Ishikawa (cell line): ENCODE data around the gene CDK11B.

ENCODE experiments used
- EGR1 ChIP-seq: IDR thresholded peaks from 2 replicates; pipeline ENCODE4 v1.6.1; 2012
- FOXM1 ChIP-seq: IDR thresholded peaks from 2 replicates; pipeline ENCODE4 v1.6.1; 2012; ENCODE audit warnings: low read depth, borderline replicate concordance
- RAD21 ChIP-seq: IDR thresholded peaks from 2 replicates; pipeline ENCODE4 v1.6.1; 2012; ENCODE audit warnings: low read depth
- ZBTB7A ChIP-seq: IDR thresholded peaks from 2 replicates; pipeline ENCODE4 v1.6.1; 2012; ENCODE audit warnings: low read depth

DNA sequence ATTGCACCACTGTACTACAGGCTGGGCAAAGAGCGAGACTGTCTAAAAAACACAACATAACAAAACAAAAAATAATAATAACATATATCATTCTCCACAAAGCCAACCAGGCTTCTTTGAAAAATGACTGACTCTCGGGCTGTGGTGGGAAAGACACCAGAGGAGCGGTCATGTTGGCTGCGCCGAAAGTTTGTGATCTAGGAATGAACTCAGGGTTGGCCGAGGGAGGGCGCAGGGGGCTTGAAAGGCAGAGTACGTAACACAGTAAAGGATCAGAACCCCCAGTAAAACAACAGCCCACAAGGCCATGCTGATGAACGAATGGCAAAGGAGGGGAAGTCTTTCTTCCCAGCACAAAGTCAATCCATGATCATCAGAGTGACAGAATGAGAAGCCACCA, 29.0 kb upstream of the CDK11B start:
- TF ChIP-seq EGR1 (no peak), ZBTB7A (no peak), RAD21 (no peak), FOXM1 (no peak)
